ENCODE data around the gene ATP6V0E2.
"Not testable (repeated sequence)": the region's sequence is repeated elsewhere in the genome, so short reads cannot be mapped to it uniquely, and the experiment has no call there.

Gene ATP6V0E2

GRCh38 chr7:149879766-149880637, 6.2 kb downstream of the ATP6V0E2 start:
- no peak for DNase-seq (ENCODE audit: low read depth in 2 of 2)

DNA sequence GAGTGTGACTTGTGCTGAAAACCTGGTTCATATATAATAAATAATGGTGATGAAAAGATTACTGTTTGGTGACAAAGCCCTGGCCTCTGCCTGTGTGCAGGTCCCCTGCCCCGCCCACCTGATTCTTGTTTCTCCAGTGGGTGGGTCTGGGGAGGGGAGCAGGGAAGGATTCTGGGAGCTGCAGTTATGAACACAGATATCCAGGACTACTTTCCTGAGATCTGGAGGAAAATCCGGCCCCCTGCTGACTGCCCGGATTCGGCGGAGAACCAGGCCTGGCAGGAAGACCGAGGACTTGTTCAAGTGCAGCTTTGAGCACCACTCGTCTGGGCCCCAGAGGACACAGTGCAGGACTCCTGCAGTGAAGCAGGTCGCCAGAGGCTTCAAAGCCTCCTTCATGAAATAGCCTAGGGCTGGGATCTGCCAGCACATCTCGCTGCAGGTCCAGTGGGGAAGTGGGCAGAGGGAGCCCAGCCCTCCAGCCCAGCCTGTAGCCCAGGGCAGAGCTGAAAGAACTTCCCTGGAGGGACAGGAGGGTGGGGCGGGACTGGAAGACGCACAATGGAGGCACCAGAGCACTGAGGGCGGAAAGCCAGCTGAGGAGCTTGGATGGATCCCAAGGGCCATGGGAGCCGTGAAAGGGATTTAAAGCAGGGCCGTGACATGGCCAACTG, 7.0 kb downstream of the ATP6V0E2 start:
- DNase-seq (ENCODE audit: low read depth in 2 of 2) = no peak

DNA sequence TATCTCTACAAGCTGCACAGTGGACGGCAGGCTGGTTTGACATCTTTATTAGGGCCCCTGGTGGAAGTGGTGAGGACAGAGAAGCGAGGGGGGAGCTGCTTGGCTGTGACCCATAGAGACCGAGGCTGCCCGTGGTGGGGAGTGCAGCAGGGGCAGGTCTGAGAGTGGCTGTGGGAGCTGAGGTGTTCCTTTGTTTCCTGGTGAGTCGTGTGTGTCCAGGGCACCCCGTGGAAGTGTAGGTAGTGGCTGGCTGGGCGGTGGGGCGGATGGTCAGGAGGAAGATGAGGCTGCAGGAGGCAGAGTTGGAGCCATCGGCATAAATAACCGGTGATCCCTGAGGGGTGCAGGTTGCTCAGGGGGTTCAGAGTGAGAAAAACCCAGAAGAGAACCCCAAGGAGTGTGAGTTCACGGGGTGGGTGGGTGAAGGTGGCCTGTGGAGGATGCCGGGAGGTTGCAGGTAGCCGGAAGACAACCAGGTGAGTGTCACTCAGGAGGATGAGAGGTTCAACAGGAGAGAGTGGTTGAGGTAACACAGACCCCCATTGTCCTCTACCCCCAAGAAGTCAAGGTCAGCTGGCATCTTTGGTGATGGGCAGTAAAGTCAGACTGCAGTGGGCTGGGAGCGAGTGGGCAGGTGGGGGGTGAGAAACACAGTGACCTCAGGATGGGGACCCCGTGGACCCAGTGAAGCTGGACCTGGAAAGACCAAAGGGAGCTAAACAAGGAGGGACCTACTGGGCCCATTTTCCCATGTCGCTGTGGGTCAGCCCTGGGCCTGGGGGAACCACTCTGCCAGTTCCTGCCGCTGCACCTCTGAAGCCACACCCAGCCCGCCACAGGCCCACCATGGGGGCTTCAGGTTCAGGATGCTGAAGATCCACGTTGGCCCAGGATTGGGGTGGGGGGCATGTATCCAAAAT, 7.8 kb downstream of the ATP6V0E2 start:
- no peak for DNase-seq (ENCODE audit: low read depth in 2 of 2)

DNA sequence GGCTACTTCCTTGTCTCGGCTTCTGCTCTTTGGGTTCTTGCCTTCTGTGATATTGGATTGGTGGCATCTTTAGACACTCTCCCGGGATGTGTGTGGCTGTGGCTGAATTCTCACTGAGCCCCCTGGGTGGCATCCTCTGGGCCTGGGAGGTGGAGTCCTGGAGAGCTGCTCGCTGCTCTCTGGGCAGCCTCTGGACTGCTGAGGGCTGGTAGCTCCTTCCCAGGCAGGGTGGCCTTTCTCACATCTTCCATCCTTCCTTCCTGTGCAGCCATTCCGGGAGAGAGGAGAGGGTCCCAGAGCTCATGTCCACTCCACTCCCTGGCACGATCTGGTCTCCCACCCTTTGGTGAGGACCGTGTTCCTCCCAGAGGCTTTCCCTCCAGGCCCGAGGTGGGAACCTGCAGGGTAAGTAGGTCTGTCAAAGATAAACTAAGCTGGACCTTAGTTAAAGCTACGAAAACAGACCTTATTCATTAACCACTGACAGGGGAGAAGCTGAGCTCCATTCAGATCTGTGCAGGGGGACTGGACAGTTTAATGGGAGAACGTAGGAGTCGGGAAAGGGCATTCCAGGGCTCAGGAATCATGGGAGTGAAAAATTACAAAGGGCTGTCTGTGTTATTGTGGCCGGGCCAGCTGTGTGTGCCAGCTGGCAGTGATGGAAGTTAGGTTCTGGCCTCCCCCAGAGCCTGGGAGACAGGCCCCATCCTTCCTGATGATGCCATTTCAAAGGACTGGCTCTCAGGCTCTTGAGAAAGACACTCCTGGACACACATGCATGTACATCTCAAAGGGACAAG, 8.7 kb downstream of the ATP6V0E2 start:
- DNase-seq (ENCODE audit: low read depth in 2 of 2) = no peak

- no peak for DNase-seq (ENCODE audit: low read depth in 2 of 2)
These were observed 9.3 kb downstream of the ATP6V0E2 start for GRCh38 chr7:149883048-149883438.

DNA sequence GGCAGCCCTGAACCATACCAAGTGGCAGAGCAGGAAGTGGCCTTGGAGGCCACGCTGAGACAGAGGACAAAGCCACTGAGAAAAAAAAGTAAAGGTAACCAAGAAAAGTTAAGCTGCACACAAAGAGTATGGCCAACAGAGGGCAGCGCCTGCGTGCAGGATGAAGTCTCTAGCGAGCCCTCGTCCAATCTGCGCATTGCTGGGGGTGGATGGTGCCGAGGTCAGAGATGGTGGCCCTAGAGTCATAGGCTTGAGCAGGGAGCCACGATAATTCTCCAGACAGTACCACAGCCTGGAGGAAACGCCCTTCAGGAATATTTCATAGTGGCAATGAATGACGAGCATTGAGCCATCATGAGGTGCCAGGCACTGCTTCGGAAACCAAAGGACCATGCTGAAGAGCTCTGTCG, 9.7 kb downstream of the ATP6V0E2 start:
- DNase-seq (ENCODE audit: low read depth in 2 of 2) = no peak

DNA sequence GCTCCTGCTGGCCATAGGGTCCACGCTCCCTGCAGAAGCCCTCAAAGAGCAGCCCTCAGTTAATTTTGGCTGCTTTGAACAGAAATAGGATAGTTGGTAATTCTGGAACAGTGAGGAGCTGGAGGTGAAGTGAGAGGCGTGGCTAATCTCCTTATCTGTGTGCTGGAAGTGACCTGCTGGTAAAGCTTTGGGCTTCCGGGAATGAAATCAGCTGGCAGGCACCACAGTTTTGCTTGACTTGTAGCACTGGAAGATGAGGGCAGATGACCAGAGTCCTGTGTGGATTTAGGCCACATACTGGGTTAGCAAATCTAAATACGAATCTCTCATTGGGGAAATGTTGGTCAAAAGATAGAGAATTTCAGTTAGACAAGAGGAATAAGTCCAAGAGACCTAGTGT, 10.2 kb downstream of the ATP6V0E2 start:
- DNase-seq (ENCODE audit: low read depth in 2 of 2) = no peak

DNA sequence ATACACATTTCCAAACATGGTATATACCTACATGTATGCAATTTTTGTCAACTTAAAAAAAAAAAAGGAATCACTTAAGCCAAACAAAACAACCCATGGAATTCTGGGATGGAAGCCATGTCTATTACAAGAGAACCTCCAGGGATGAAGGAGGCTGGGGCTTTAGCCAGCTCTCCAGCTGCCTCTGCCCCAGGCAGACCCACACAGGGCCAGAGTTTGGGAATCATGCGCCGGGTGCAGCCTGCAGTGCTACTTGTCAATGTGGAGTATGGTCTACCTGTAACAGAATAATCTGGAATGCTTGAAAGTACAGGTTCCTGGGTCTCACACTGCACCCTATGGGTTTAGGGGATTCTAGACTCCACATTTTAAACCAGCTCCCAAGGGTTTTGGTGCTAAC, 10.8 kb downstream of the ATP6V0E2 start:
- DNase-seq (ENCODE audit: low read depth in 2 of 2) = no peak

- DNase-seq (ENCODE audit: low read depth in 2 of 2) = no peak
These were observed 11.6 kb downstream of the ATP6V0E2 start for GRCh38 chr7:149885191-149886017.

DNA sequence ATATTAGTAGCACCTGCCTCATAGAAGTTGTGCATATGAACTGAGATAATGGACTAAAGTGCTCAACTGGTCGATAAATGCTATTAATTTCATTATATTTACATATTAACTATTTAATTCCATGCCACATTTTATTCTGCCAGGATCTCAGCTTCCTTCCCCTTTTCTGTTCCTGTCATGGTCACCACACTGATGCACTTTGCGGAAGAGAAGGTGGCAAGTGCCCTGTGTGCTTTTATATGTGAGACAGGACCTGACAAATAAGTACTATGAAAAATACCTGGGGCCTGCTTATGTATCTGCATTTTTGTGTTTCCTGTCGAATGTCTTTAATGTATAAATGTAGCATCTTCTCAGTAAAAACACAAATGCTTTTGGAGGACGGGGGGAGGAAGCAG, 12.2 kb downstream of the ATP6V0E2 start:
- no peak for DNase-seq (ENCODE audit: low read depth in 2 of 2)

DNA sequence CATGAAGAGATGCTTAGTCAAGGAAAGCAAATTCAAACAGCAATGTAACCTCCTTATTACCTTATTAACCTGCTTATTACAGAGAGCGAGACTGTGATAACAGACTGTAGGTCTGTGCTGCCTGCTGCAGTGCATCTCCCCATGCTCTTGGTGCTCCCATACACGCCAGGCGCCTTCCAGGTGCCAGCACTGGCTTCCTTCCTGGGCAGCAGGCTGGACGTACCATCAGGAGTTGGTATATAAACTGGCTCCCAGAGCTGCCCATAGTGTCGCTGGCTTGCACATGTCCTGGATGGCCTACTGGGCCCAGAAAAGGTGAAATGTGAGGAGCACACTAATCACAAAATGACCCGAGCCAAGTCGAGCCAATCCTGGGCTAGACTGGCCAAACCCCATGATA, 13.5 kb downstream of the ATP6V0E2 start:
- DNase-seq (ENCODE audit: low read depth in 2 of 2) = no peak

DNA sequence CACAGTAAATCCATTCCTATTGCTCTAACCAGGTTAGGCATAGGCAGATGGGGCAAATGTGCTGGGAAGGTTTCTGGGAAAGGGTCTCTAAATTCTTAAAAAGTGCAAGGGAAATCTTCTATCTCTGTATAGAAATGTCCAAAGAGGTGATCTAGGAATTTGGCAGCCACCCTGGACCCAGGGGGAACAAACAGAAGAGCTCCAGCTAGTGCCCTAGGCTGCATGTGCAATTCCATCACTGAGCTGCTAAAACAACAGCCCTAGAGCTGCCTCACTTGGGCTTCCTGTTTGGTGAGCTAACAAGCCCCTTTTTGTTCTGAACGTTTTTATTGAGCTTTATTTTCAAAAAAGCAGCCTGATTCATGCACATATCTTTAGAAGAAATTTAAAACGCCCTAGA, 16.9 kb downstream of the ATP6V0E2 start:
- not testable (repeated sequence) for DNase-seq (ENCODE audit: low read depth in 2 of 2)

DNA sequence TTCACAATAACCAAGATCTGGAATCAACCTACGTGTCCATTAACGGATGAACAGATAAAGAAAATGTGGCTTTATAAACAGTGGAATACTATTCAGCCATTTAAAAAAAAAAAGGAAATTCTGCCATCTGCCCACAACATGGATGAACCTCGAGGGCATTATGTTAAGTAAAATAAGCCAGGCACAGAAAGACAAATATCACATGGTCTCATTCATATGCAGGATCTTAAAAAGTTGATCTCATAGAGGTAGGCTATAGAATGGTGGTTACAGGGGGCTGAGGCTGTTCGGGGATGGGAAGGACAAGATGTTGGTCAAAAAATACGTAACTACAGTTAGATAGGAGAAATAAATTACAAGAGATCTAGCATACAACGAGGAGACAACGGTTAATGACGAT, 21.2 kb downstream of the ATP6V0E2 start:
- DNase-seq (ENCODE audit: low read depth in 2 of 2) = not testable (repeated sequence)

- DNase-seq (ENCODE audit: low read depth in 2 of 2) = not testable (repeated sequence)
These were observed 34.1 kb downstream of the ATP6V0E2 start for GRCh38 chr7:149907776-149908376.

- DNase-seq (ENCODE audit: low read depth in 2 of 2) = not testable (repeated sequence)
These were observed 36.5 kb downstream of the ATP6V0E2 start for GRCh38 chr7:149910219-149910618.

- DNase-seq (ENCODE audit: low read depth in 2 of 2) = not testable (repeated sequence)
These were observed 38.4 kb downstream of the ATP6V0E2 start for GRCh38 chr7:149912126-149912525.

DNA sequence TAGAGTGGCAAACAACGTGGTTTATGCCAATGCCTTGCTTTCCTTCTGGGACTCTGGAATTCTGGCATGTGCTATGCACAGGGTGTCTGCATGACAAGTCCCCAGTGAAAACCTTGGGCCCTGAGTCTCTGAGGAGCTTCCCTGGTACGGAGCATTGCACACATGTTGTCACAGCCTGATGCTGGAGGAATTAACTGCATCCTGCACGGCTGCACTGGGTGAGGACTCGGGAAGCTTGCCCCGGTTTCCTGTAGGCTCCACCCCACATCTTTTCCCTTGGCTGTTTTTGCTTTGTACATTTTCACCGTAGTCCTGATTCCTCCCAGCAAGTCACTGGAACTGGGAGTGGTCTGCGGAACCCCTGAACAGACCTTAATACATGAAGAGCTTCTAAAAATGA, 52.6 kb downstream of the ATP6V0E2 start:
- not testable (repeated sequence) for DNase-seq (ENCODE audit: low read depth in 2 of 2)

Data from activated CD4-positive, alpha-beta T cell treated with anti-CD3 and anti-CD28 coated beads for 24 hours (primary cell).